ENCODE results near the gene MAGI3. TPM values are rescaled to one million over a fixed set of nuclear protein-coding genes. Genes with fewer than 3 reads are reported as not detected.

MAGI3 gene
- total and polyA plus RNA-seq, 2 of the 13 experiments (the other 11 are each of a cell fraction or from before 2014, with no cell fraction given) = 4.0 to 11.8 TPM

GRCh38 chr1:113389953-113390834, at the start of gene MAGI3 (continued):
- TF ChIP-seq THAP9 (CRISPR knock-in tag; IDR thresholded peaks at IDR 0.05; ENCODE audit: borderline replicate concordance) (peak; percentile 62; the same call in 1 of the 2 replicates), KIAA2018 (CRISPR knock-in tag; IDR thresholded peaks at IDR 0.05; ENCODE audit: borderline replicate concordance) (no peak), TRIM24 (CRISPR knock-in tag; IDR thresholded peaks at IDR 0.05) (no peak), MED1 (CRISPR knock-in tag; IDR thresholded peaks at IDR 0.05) (no peak), KDM2A (CRISPR knock-in tag; IDR thresholded peaks at IDR 0.05; ENCODE audit: borderline replicate concordance, low read depth) (peak; percentile 69; the same call in 1 of the 2 replicates), CBX1 (IDR thresholded peaks at IDR 0.05; ENCODE audit: low read depth) (no peak), DBP (CRISPR knock-in tag; IDR thresholded peaks at IDR 0.05; ENCODE audit: not compliant biosample characterization) (no peak), ZNF468 (CRISPR knock-in tag; IDR thresholded peaks at IDR 0.05) (no peak), RBFOX2 (IDR thresholded peaks at IDR 0.05; ENCODE audit: low read depth, low read length) (peak; percentile 77), YEATS4 (CRISPR knock-in tag; IDR thresholded peaks at IDR 0.05; ENCODE audit: borderline replicate concordance) (0 out of 2 replicates have a peak, but pooled peaks have one; percentile 51), STAT6 (CRISPR knock-in tag; IDR thresholded peaks at IDR 0.05; ENCODE audit: borderline replicate concordance) (0 out of 2 replicates have a peak, but pooled peaks have one; percentile 42), GATA4 (IDR thresholded peaks at IDR 0.05; ENCODE audit: borderline replicate concordance, low read depth) (0 out of 2 replicates have a peak, but pooled peaks have one; percentile 22), ZNF331 (CRISPR knock-in tag; IDR thresholded peaks at IDR 0.05) (peak; percentile 39; the same call in 1 of the 2 replicates)
